NB4 (cell line): Measurements from ENCODE around the gene RAMP2.

ENCODE experiments used
- CTCF ChIP-seq: IDR thresholded peaks from one replicate; pipeline ENCODE4 v1.5.1; 2012; ENCODE audit warnings: low read depth, low read length
- MAX ChIP-seq: IDR thresholded peaks from 2 replicates; pipeline ENCODE4 v1.6.1; 2011; ENCODE audit warnings: low read depth, low read length
- POLR2A ChIP-seq: IDR thresholded peaks from 2 replicates; pipeline ENCODE4 v1.6.1; 2011; ENCODE audit warnings: mild to moderate bottlenecking; ENCODE audit not compliant: insufficient read length; ENCODE audit errors: extremely low read depth

GRCh38 chr17:42761638-42762037 is 611 bp downstream of the RAMP2 start:
- TF ChIP-seq CTCF (no peak), POLR2A (no peak), MAX (no peak)
